Mucosa of rectum (tissue), 2 donors: ENCODE data around the gene MYO10.
"Not testable (repeated sequence)": the region's sequence is repeated elsewhere in the genome, so short reads cannot be mapped to it uniquely, and the experiment has no call there.

Experiments used
- H3K27ac ChIP-seq, 2 donors: one replicate each; pipeline ENCODE4 v1.7.0; 2013; ENCODE audit warnings: inconsistent platforms in 2 of 2, low read depth in 2 of 2, low read length in 2 of 2
- H3K27me3 ChIP-seq, 2 donors: one replicate each; pipeline ENCODE4 v1.7.0; 2013; ENCODE audit warnings: low read length in 2 of 2; ENCODE audit not compliant: control insufficient read depth in 2 of 2, insufficient read depth in 2 of 2
- H3K36me3 ChIP-seq, 2 donors: one replicate each; pipeline ENCODE4 v1.7.0; 2013; ENCODE audit warnings: low read length in 2 of 2; ENCODE audit not compliant: control insufficient read depth in 2 of 2, insufficient read depth in 2 of 2
- H3K4me1 ChIP-seq, 2 donors: one replicate each; pipeline ENCODE4 v1.7.0; 2013; ENCODE audit warnings: low read length in 2 of 2, mild to moderate bottlenecking in 1 of 2; ENCODE audit not compliant: control insufficient read depth in 2 of 2, insufficient read depth in 2 of 2
- H3K4me3 ChIP-seq, 2 donors: one replicate each; pipeline ENCODE4 v1.7.0; 2013; ENCODE audit warnings: low read length in 2 of 2
- H3K9ac ChIP-seq, 2 donors: one replicate each; pipeline ENCODE4 v1.7.0; 2013; ENCODE audit warnings: low read length in 2 of 2, low read depth in 1 of 2, mild to moderate bottlenecking in 1 of 2
- H3K9me3 ChIP-seq, 2 donors: one replicate each; pipeline ENCODE4 v1.7.0; 2013; ENCODE audit warnings: low read length in 2 of 2; ENCODE audit not compliant: control insufficient read depth in 2 of 2
- donor health status: healthy.
- donor health status: Normal muscosa, but diverticular disease.

The MYO10 gene

GRCh38 chr5:16879650-16880049 lies 56.4 kb downstream of the MYO10 start:
- peaks cover 35 to 40% of the 10 kb centered on the region in 2 donors for H3K4me1 ChIP-seq

GRCh38 chr5:16879191-16879590 lies 56.9 kb downstream of the MYO10 start:
- no peaks in the 10 kb centered on the region for H3K27me3 ChIP-seq
- H3K9ac ChIP-seq, result no peak overlapping the region
- peak overlapping the region; percentile 34 to 62 for H3K27ac ChIP-seq

More at GRCh38 chr5:16879650-16880049, 56.4 kb downstream of the MYO10 start:
- Histone ChIP-seq H3K4me3 (no peak overlapping the region), H3K9ac (no peak overlapping the region), H3K36me3 (peaks cover 0 to 5% of the 10 kb centered on the region in 2 donors), H3K27ac (peak overlapping the region; percentile 34 to 62), H3K9me3 (no peaks in the 10 kb centered on the region), H3K27me3 (no peaks in the 10 kb centered on the region)

GRCh38 chr5:16877267-16877935 lies 58.7 kb downstream of the MYO10 start:
- no peak overlapping the region for H3K27ac ChIP-seq

More at GRCh38 chr5:16879191-16879590, 56.9 kb downstream of the MYO10 start:
- Histone ChIP-seq H3K36me3 (peaks cover 0 to 5% of the 10 kb centered on the region in 2 donors), H3K4me1 (peaks cover 34 to 40% of the 10 kb centered on the region in 2 donors), H3K9me3 (no peaks in the 10 kb centered on the region), H3K4me3 (no peak overlapping the region)

GRCh38 chr5:16874424-16874823 lies 61.7 kb downstream of the MYO10 start:
- not testable (repeated sequence) for H3K9me3 ChIP-seq, H3K27ac ChIP-seq, H3K4me1 ChIP-seq

More at GRCh38 chr5:16877267-16877935, 58.7 kb downstream of the MYO10 start:
- Histone ChIP-seq H3K9ac (no peak overlapping the region), H3K9me3 (peaks cover 0 to 3% of the 10 kb centered on the region in 2 donors), H3K4me1 (peaks cover 27 to 31% of the 10 kb centered on the region in 2 donors), H3K27me3 (no peaks in the 10 kb centered on the region), H3K4me3 (no peak overlapping the region), H3K36me3 (peaks cover 3 to 5% of the 10 kb centered on the region in 2 donors)

GRCh38 chr5:16871746-16872339 lies 64.2 kb downstream of the MYO10 start:
- Histone ChIP-seq H3K9ac (no peak overlapping the region), H3K27me3 (no peaks in the 10 kb centered on the region), H3K36me3 (peaks cover 0 to 3% of the 10 kb centered on the region in 2 donors), H3K27ac (no peak overlapping the region), H3K4me3 (no peak overlapping the region), H3K4me1 (peaks cover 4 to 7% of the 10 kb centered on the region in 2 donors), H3K9me3 (peaks cover 0 to 3% of the 10 kb centered on the region in 2 donors)

More at GRCh38 chr5:16874424-16874823, 61.7 kb downstream of the MYO10 start:
- not testable (repeated sequence) for H3K27me3 ChIP-seq, H3K4me3 ChIP-seq, H3K9ac ChIP-seq, H3K36me3 ChIP-seq

- H3K27ac ChIP-seq, result no peak overlapping the region
- peaks cover 0 to 3% of the 10 kb centered on the region in 2 donors for H3K9me3 ChIP-seq
- H3K27me3 ChIP-seq, result no peaks in the 10 kb centered on the region
- no peak overlapping the region for H3K4me3 ChIP-seq
- H3K36me3 ChIP-seq, result peaks cover 0 to 3% of the 10 kb centered on the region in 2 donors
- H3K4me1 ChIP-seq, result peaks cover 13% of the 10 kb centered on the region in 2 donors
- no peak overlapping the region for H3K9ac ChIP-seq
Measured at GRCh38 chr5:16870878-16871277, 65.2 kb downstream of the MYO10 start.

- Histone ChIP-seq H3K9me3 (peaks cover 0 to 3% of the 10 kb centered on the region in 2 donors), H3K4me1 (peaks cover 13% of the 10 kb centered on the region in 2 donors), H3K27ac (no peak overlapping the region), H3K9ac (no peak overlapping the region), H3K27me3 (no peaks in the 10 kb centered on the region), H3K4me3 (no peak overlapping the region), H3K36me3 (peaks cover 0 to 3% of the 10 kb centered on the region in 2 donors)
Measured at GRCh38 chr5:16869821-16870796, 66.0 kb downstream of the MYO10 start.

GRCh38 chr5:16867577-16867953 lies 68.5 kb downstream of the MYO10 start:
- Histone ChIP-seq H3K4me3 (no peak overlapping the region), H3K4me1 (peaks cover 13 to 17% of the 10 kb centered on the region in 2 donors), H3K36me3 (peaks cover 3 to 4% of the 10 kb centered on the region in 2 donors), H3K27ac (no peak overlapping the region), H3K9ac (no peak overlapping the region), H3K27me3 (no peaks in the 10 kb centered on the region), H3K9me3 (no peaks in the 10 kb centered on the region)

- peak overlapping the region; percentile 16 to 48 for H3K27ac ChIP-seq
- peaks cover 13 to 17% of the 10 kb centered on the region in 2 donors for H3K4me1 ChIP-seq
- H3K4me3 ChIP-seq, result no peak overlapping the region
- no peaks in the 10 kb centered on the region for H3K27me3 ChIP-seq
- H3K9ac ChIP-seq, result peak overlapping the region in 1 of 2 donors; percentile 46
- no peaks in the 10 kb centered on the region for H3K9me3 ChIP-seq
- H3K36me3 ChIP-seq, result peaks cover 3 to 4% of the 10 kb centered on the region in 2 donors
Measured at GRCh38 chr5:16866795-16867576, 69.1 kb downstream of the MYO10 start.
